CD14-positive monocyte (primary cell): ENCODE results near the gene TMEM132C. TPM values are rescaled to one million over a fixed set of nuclear protein-coding genes. Genes with fewer than 3 reads are reported as not detected.

Experiments
- DNase-seq, 3 donors: peaks; one replicate each; pipeline ENCODE4 v3.0.0-alpha.2; 2011 to 2022
- H2AFZ ChIP-seq: 2 replicates; pipeline ENCODE4 v1.6.0; 2012; ENCODE audit warnings: mild to moderate bottlenecking, low read depth, low read length, inconsistent platforms; ENCODE audit not compliant: insufficient read depth, poor library complexity, severe bottlenecking
- H3K27ac ChIP-seq, 2 donors: 1 replicate in 1 of 2; 2 replicates in 1 of 2; pipeline ENCODE4 v1.5.1; 2012 to 2013; ENCODE audit warnings: low read length in 2 of 2, control low read depth in 1 of 2, inconsistent platforms in 1 of 2, low read depth in 1 of 2, mild to moderate bottlenecking in 1 of 2
- H3K27me3 ChIP-seq, 2 donors: one replicate each; pipeline versions ENCODE4 v1.6.0 to v1.6.1; 2011 to 2013; ENCODE audit warnings: low read length in 2 of 2; ENCODE audit not compliant: control insufficient read depth in 2 of 2, insufficient read depth in 2 of 2
- H3K36me3 ChIP-seq, 2 donors: replicated peaks in 1 of 2; 1 replicate in 1 of 2; 2 replicates in 1 of 2; pipeline versions ENCODE4 v1.5.1 to v1.6.1; 2012 to 2013; ENCODE audit warnings: low read length in 2 of 2, control low read depth in 1 of 2, inconsistent platforms in 1 of 2, mild to moderate bottlenecking in 1 of 2; ENCODE audit not compliant: insufficient read depth in 2 of 2, control insufficient read depth in 1 of 2
- H3K4me1 ChIP-seq, 2 donors: 1 replicate in 1 of 2; 2 replicates in 1 of 2; pipeline versions ENCODE4 v1.5.1 to v1.6.1; 2012 to 2013; ENCODE audit warnings: low read length in 2 of 2, control low read depth in 1 of 2, inconsistent platforms in 1 of 2, mild to moderate bottlenecking in 1 of 2, moderate library complexity in 1 of 2; ENCODE audit not compliant: insufficient read depth in 2 of 2, control insufficient read depth in 1 of 2
- H3K4me2 ChIP-seq: replicated peaks from 2 replicates; pipeline ENCODE3; 2012; ENCODE audit warnings: low read length, moderate library complexity, mild to moderate bottlenecking; ENCODE audit not compliant: poor library complexity, severe bottlenecking; ENCODE audit errors: extremely low read depth
- H3K4me3 ChIP-seq, 3 experiments: fragments of 200-600 bp in 1 of 3; sonication (generic) in 1 of 3; replicated peaks in 1 of 3; 1 replicate in 2 of 3; 2 replicates in 1 of 3; pipeline ENCODE4 v1.5.1; 2011 to 2013; ENCODE audit warnings: low read length in 3 of 3, mild to moderate bottlenecking in 3 of 3, control low read depth in 2 of 3, low read depth in 2 of 3, inconsistent platforms in 1 of 3, moderate library complexity in 1 of 3
- H3K79me2 ChIP-seq: 2 replicates; pipeline ENCODE4 v1.6.0; 2012; ENCODE audit warnings: mild to moderate bottlenecking, control low read depth, inconsistent platforms, low read length, moderate library complexity; ENCODE audit not compliant: insufficient read depth
- H3K9ac ChIP-seq: 2 replicates; pipeline ENCODE4 v1.6.0; 2017; ENCODE audit warnings: low read length, mild to moderate bottlenecking; ENCODE audit not compliant: insufficient read depth, poor library complexity, severe bottlenecking
- H3K9me3 ChIP-seq, 2 donors: replicated peaks in 1 of 2; 1 replicate in 1 of 2; 2 replicates in 1 of 2; pipeline versions ENCODE4 v1.5.1 to v1.6.1; 2012 to 2013; ENCODE audit warnings: low read length in 2 of 2, control low read depth in 1 of 2; ENCODE audit not compliant: control insufficient read depth in 1 of 2, insufficient read depth in 1 of 2
- H4K20me1 ChIP-seq: 2 replicates; pipeline ENCODE4 v1.6.0; 2012; ENCODE audit warnings: mild to moderate bottlenecking, low read length, control low read depth, moderate library complexity; ENCODE audit not compliant: insufficient read depth
- H3K27ac Mint-ChIP-seq, 7 donors: one replicate each; pipeline ENCODE4 v1.8.0; 2020; ENCODE audit warnings: mild to moderate bottlenecking in 7 of 7, mixed read lengths in 7 of 7, moderate library complexity in 6 of 7, inconsistent platforms in 2 of 7
- H3K27me3 Mint-ChIP-seq, 3 donors: one replicate each; pipeline ENCODE4 v1.8.0; 2021 to 2022; ENCODE audit warnings: low read depth in 3 of 3, mild to moderate bottlenecking in 3 of 3, mixed read lengths in 3 of 3, moderate library complexity in 3 of 3, inconsistent platforms in 1 of 3
- H3K36me3 Mint-ChIP-seq, 2 donors: one replicate each; pipeline ENCODE4 v1.8.0; 2020; ENCODE audit warnings: mixed read lengths in 2 of 2, inconsistent platforms in 1 of 2, mild to moderate bottlenecking in 1 of 2
- H3K4me1 Mint-ChIP-seq: one replicate; pipeline ENCODE4 v1.8.0; 2020; ENCODE audit warnings: mild to moderate bottlenecking, mixed read lengths
- H3K4me3 Mint-ChIP-seq, 2 donors: one replicate each; pipeline ENCODE4 v1.8.0; 2020; ENCODE audit warnings: mild to moderate bottlenecking in 2 of 2, mixed read lengths in 2 of 2, moderate library complexity in 1 of 2
- H3K9me3 Mint-ChIP-seq, 7 donors: one replicate each; pipeline ENCODE4 v1.8.0; 2020 to 2022; ENCODE audit warnings: mixed read lengths in 7 of 7, mild to moderate bottlenecking in 6 of 7, moderate library complexity in 6 of 7, inconsistent platforms in 2 of 7
- WGBS: methylation state at CpG from one replicate; pipeline ENCODE4 v1.1.5; 2013; ENCODE audit warnings: missing lambda C conversion rate; ENCODE audit not compliant: insufficient coverage; 5-methylcytosine and 5-hydroxymethylcytosine counted together
- intact Hi-C, 2 donors: fragments of 100-400 bp; cut with micrococcal nuclease; formaldehyde crosslinking; loops; one replicate each; pipeline versions ENCODE4 v1.15.0 to v1.15.1; 2023
- polyA plus RNA-seq, 3 donors: library from polyadenylated mRNA; depleted of rRNA in 1 of 3; unstranded in 2 of 3; stranded (reverse) in 1 of 3; fragments of 300-500 nt in 2 of 3; fragments of >200 nt in 1 of 3; fragmentation: Illumina TruSeq in 2 of 3; gene quantifications; 1 replicate in 2 of 3; 2 replicates in 1 of 3; pipeline ENCODE4 v1.2.3, GENCODE V29; 2012 to 2021
- TF ChIP-seq, protein P1 (sequence below): fragments of 200-600 bp; IDR thresholded peaks from one replicate; pipeline ENCODE4 v1.8.0; 2022; ENCODE audit warnings: antibody characterized with exemption, mild to moderate bottlenecking

TMEM132C gene
- polyA plus RNA-seq, 3 donors: not detected

DNA sequence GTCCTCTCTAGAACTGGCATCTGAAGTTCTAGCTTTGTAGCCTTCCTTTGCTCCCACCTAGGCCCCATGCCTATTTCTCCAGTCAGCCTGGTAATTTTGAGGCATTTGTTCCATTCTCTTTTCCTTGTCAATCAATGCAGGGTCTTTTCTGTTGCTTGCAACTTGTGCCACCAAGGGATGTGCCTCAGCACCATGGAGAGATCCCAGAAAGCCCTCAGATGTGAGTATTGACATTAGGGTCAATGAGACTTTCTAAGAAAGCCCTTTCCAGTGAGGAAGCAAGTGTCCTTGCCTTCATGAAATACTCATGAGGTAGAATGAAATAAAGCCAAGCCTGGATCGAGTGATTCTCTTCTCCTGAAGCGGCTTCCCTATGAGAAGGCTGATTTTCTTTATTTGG, 342.9 kb downstream of the TMEM132C start:
- Histone ChIP-seq H3K27me3 (no peaks in the 10 kb centered on the region), H3K36me3 (no peaks in the 10 kb centered on the region), H4K20me1 (no peaks in the 10 kb centered on the region), H3K9me3 (no peaks in the 10 kb centered on the region), H3K27ac (no peak overlapping the region), H3K79me2 (no peaks in the 10 kb centered on the region), H3K4me2 (no peak overlapping the region), H3K4me3 (no peak overlapping the region), H3K4me1 (no peaks in the 10 kb centered on the region), H2AFZ (no peak overlapping the region), H3K9ac (no peak overlapping the region)
- no peak for DNase-seq
- H3K9me3 Mint-ChIP-seq: peaks cover 0 to 5% (median 0%) of the 10 kb centered on the region in 7 donors
- no peak overlapping the region for H3K4me3 Mint-ChIP-seq
- peaks cover 0 to 5% (median 3%) of the 10 kb centered on the region in 3 donors for H3K27me3 Mint-ChIP-seq
- 100% methylated on average over 2 of the region's 2 CpGs for WGBS
- H3K4me1 Mint-ChIP-seq: no peaks in the 10 kb centered on the region
- H3K36me3 Mint-ChIP-seq: no peaks in the 10 kb centered on the region
- TF ChIP-seq, protein P1, sequence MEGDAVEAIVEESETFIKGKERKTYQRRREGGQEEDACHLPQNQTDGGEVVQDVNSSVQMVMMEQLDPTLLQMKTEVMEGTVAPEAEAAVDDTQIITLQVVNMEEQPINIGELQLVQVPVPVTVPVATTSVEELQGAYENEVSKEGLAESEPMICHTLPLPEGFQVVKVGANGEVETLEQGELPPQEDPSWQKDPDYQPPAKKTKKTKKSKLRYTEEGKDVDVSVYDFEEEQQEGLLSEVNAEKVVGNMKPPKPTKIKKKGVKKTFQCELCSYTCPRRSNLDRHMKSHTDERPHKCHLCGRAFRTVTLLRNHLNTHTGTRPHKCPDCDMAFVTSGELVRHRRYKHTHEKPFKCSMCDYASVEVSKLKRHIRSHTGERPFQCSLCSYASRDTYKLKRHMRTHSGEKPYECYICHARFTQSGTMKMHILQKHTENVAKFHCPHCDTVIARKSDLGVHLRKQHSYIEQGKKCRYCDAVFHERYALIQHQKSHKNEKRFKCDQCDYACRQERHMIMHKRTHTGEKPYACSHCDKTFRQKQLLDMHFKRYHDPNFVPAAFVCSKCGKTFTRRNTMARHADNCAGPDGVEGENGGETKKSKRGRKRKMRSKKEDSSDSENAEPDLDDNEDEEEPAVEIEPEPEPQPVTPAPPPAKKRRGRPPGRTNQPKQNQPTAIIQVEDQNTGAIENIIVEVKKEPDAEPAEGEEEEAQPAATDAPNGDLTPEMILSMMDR: no peak
- intact Hi-C loops: no loop called here
- H3K27ac Mint-ChIP-seq: no peak overlapping the region

DNA sequence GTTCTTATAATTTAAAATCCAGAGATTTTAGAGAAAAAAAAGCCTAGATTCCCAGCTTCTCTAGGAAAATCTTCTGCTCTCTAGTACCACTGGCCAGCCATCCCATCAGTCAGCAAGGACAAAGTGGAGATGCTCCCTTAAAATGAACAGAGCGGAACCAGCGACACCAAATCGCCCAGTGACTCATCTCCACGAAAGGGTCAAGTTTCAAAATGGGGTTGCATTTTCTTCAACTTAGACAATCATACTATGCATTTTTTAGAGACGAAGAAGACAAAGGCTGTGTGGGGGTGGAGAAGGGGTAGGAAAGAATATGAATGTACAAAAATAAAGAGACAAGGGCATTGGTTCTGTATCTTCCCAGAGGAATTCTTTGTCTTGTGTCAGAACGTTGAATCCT, 344.8 kb downstream of the TMEM132C start:
- 88% methylated on average over 2 of the region's 6 CpGs for WGBS
- Mint-ChIP-seq H3K9me3 (peaks cover 0 to 12% (median 0%) of the 10 kb centered on the region in 7 donors), H3K4me1 (no peaks in the 10 kb centered on the region), H3K4me3 (no peak overlapping the region), H3K27me3 (peaks cover 0 to 5% (median 3%) of the 10 kb centered on the region in 3 donors), H3K36me3 (no peaks in the 10 kb centered on the region), H3K27ac (no peak overlapping the region)
- Histone ChIP-seq H3K27ac (no peak overlapping the region), H3K4me2 (no peak overlapping the region), H4K20me1 (no peaks in the 10 kb centered on the region), H2AFZ (no peak overlapping the region), H3K79me2 (no peaks in the 10 kb centered on the region), H3K27me3 (no peaks in the 10 kb centered on the region), H3K9me3 (no peaks in the 10 kb centered on the region), H3K36me3 (no peaks in the 10 kb centered on the region), H3K4me3 (no peak overlapping the region), H3K9ac (no peak overlapping the region), H3K4me1 (no peaks in the 10 kb centered on the region)
- TF ChIP-seq, protein P1: no peak
- intact Hi-C loops: no loop called here
- no peak for DNase-seq
